ENCODE measurements around the gene SPDYE1.
"Not testable (repeated sequence)": the region's sequence is repeated elsewhere in the genome, so short reads cannot be mapped to it uniquely, and the experiment has no call there.

DNA sequence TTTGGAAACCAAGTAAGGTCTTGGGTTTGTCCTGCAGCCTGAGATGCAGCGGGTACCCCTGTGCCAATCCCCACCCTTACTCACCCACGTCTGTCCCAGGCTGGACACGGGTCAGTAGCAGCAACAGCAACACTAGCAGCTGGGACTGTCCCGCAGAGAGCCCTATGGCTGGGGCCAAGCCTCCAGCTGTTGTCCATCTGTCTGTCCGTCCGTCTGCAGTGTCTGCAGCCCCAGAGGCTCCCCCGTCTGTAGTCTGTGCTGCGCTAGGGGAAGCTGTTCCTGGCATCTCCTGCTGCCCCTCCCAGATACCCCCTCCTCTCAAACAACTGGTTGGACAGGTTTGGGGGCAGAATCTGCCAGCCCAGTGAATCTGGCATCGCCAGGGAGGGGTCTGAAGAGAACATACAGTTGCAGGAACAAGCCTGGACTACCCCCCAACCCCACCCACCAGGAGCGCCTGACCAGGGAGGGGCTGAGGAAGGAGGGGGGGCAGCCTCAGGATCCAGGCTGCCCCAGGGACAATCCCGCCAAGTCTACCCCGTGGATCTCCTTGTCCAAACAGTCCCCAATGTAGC lies 7.6 kb upstream of the SPDYE1 start:
- TF ChIP-seq, protein P1, sequence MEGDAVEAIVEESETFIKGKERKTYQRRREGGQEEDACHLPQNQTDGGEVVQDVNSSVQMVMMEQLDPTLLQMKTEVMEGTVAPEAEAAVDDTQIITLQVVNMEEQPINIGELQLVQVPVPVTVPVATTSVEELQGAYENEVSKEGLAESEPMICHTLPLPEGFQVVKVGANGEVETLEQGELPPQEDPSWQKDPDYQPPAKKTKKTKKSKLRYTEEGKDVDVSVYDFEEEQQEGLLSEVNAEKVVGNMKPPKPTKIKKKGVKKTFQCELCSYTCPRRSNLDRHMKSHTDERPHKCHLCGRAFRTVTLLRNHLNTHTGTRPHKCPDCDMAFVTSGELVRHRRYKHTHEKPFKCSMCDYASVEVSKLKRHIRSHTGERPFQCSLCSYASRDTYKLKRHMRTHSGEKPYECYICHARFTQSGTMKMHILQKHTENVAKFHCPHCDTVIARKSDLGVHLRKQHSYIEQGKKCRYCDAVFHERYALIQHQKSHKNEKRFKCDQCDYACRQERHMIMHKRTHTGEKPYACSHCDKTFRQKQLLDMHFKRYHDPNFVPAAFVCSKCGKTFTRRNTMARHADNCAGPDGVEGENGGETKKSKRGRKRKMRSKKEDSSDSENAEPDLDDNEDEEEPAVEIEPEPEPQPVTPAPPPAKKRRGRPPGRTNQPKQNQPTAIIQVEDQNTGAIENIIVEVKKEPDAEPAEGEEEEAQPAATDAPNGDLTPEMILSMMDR (IDR thresholded peaks at IDR 0.05) = not testable (repeated sequence)
- TF ChIP-seq POLR2A, POLR2AphosphoS5 (IDR thresholded peaks at IDR 0.05): not testable (repeated sequence)

Measured in upper lobe of left lung (tissue), 4 donors.